ENCODE data around the gene CYGB. TPM values are rescaled to one million over a fixed set of nuclear protein-coding genes. Genes with fewer than 3 reads are reported as not detected.

The CYGB gene
- total and polyA plus RNA-seq, 10 of the 15 experiments (the other 5 are each of a cell fraction or from before 2014, with no cell fraction given) = 0.34 TPM; not detected in 9

- FAIRE-seq = no peak
- no TSS peak for BruUV-seq (replicated peaks)
Measured at GRCh38 chr17:76585649-76586593, 48.4 kb upstream of the CYGB start, which contains the start of gene ST6GALNAC2. ST6GALNAC2 (minus strand) TSS chr17:76585860; CDS start chr17:76585808, 52 bp downstream.

More at GRCh38 chr17:76585649-76586593, 48.4 kb upstream of the CYGB start, which contains the start of gene ST6GALNAC2:
- in situ Hi-C loops (cut with MboI) (no loop called here), intact Hi-C loops (cut with micrococcal nuclease; ENCODE audit: unreplicated experiment) (no loop called here)
- ChIA-PET POLR2A (no interaction called here), CTCF (interaction anchor here (0.6 to 1.4 kb wide), 5 partner anchors 18 to 63 kb away, joined by 3 read pairs; no protein-coding TSS in a partner anchor), SMC1A (ENCODE audit: uncharacterized antibody, unreplicated experiment) (interaction anchor here (0.7 kb wide), 1 partner anchor 28 kb away, joined by 4 read pairs; no protein-coding TSS in a partner anchor), RAD21 (ENCODE audit: unreplicated experiment) (interaction anchor here (0.8 to 1.3 kb wide), 2 partner anchors 38 to 57 kb away, joined by 3 to 7 read pairs; no protein-coding TSS in a partner anchor)
- Histone ChIP-seq H3K27me3 (replicated peaks in 1 of 2; ENCODE audit: control insufficient read depth in 2 of 2, insufficient read depth in 2 of 2, low read length in 1 of 2) (peaks cover 3 to 9% of the 10 kb centered on the region in 2 experiments; a peak in 3 of 4 replicates), H2AFZ (ENCODE audit: control insufficient read depth, low read depth, low read length) (peak within 1 kb of the TSS; percentile 18; the same call in 1 of the 2 replicates), H3K4me3 (peak within 1 kb of the TSS; percentile 63; the same call in 1 of the 2 replicates), H3K27ac (ENCODE audit: control insufficient read depth, insufficient read depth) (no peak within 1 kb of the TSS), H3K9ac (ENCODE audit: control insufficient read depth, insufficient read depth, low read length) (no peak within 1 kb of the TSS), H4K20me1 (ENCODE audit: control insufficient read depth, insufficient read depth) (no peaks in the 10 kb centered on the region), H3K79me2 (ENCODE audit: control insufficient read depth, insufficient read depth, low read length) (no peaks in the 10 kb centered on the region), H3K4me2 (ENCODE audit: control insufficient read depth, insufficient read depth) (peak within 1 kb of the TSS; percentile 78), H3K36me3 (ENCODE audit: control insufficient read depth in 2 of 2, insufficient read depth in 2 of 2, low read length in 1 of 2) (no peaks in the 10 kb centered on the region), H3K9me3 (replicated peaks; ENCODE audit: control insufficient read depth, insufficient read depth, low read length) (no peaks in the 10 kb centered on the region), H3K4me1 (ENCODE audit: control insufficient read depth, insufficient read depth, low read length) (peaks cover 7% of the 10 kb centered on the region)
- ATAC-seq = peak; percentile 86
- TF ChIP-seq IKZF1 (conservative IDR thresholded peaks at IDR 0.05) = peak; percentile 39; the same call in 1 of the 2 replicates
- 0 out of 2 replicates have a peak, but pooled peaks have one; percentile 39 for TF ChIP-seq DPF2 (IDR thresholded peaks at IDR 0.05)
- TF ChIP-seq PAX8 (IDR thresholded peaks at IDR 0.05) = no peak
- no peak for TF ChIP-seq BACH1 (IDR thresholded peaks at IDR 0.05; ENCODE audit: borderline replicate concordance)
- peak; percentile 34; the same call in 1 of the 2 replicates for TF ChIP-seq RAD21 (IDR thresholded peaks at IDR 0.05; ENCODE audit: insufficient read depth, low read depth, low read length)
- no peak for TF ChIP-seq BCL3 (IDR thresholded peaks at IDR 0.05; ENCODE audit: borderline replicate concordance, insufficient read depth, low read depth, low read length, poor library complexity, severe bottlenecking)
- TF ChIP-seq, protein P1, sequence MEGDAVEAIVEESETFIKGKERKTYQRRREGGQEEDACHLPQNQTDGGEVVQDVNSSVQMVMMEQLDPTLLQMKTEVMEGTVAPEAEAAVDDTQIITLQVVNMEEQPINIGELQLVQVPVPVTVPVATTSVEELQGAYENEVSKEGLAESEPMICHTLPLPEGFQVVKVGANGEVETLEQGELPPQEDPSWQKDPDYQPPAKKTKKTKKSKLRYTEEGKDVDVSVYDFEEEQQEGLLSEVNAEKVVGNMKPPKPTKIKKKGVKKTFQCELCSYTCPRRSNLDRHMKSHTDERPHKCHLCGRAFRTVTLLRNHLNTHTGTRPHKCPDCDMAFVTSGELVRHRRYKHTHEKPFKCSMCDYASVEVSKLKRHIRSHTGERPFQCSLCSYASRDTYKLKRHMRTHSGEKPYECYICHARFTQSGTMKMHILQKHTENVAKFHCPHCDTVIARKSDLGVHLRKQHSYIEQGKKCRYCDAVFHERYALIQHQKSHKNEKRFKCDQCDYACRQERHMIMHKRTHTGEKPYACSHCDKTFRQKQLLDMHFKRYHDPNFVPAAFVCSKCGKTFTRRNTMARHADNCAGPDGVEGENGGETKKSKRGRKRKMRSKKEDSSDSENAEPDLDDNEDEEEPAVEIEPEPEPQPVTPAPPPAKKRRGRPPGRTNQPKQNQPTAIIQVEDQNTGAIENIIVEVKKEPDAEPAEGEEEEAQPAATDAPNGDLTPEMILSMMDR (IDR thresholded peaks at IDR 0.05 in 2 of 3, conservative IDR thresholded peaks at IDR 0.05 in 1 of 3; ENCODE audit: control insufficient read depth in 2 of 3, extremely low read depth in 1 of 3, insufficient read depth in 1 of 3, low read depth in 3 of 3, low read length in 3 of 3) = peak; percentile 31 to 49 (median 46); a peak in 4 of 6 replicates
- peak; percentile 51; the same call in 1 of the 2 replicates for TF ChIP-seq LARP7 (IDR thresholded peaks at IDR 0.05)
- peak; percentile 38; the same call in 1 of the 2 replicates for TF ChIP-seq SMC3 (IDR thresholded peaks at IDR 0.05; ENCODE audit: borderline replicate concordance, low read length)
- peak; percentile 90 for TF ChIP-seq SUZ12 (IDR thresholded peaks at IDR 0.05; ENCODE audit: unreplicated experiment)
- no peak for DNase-seq (ENCODE audit: low read depth, low spot score)
- 2% methylated on average over 52 of the region's 84 CpGs for WGBS (ENCODE audit: insufficient coverage, insufficient replicate concordance, low lambda C conversion rate, missing lambda C conversion rate)
